Trophoblast cell (in vitro differentiated cells and primary cell): ENCODE measurements around the gene POLR3B.

ENCODE experiments used
- DNase-seq, 2 donors: peaks; one replicate each; pipeline ENCODE4 v3.0.0-alpha.2; 2016
- H2AFZ ChIP-seq: 2 replicates; pipeline ENCODE4 v1.6.1; 2013; ENCODE audit warnings: low read length, moderate library complexity, mild to moderate bottlenecking; ENCODE audit not compliant: insufficient read depth, poor library complexity
- H2AK5ac ChIP-seq: 2 replicates; pipeline ENCODE4 v1.6.1; 2013; ENCODE audit warnings: mild to moderate bottlenecking, low read length
- H2BK120ac ChIP-seq: 2 replicates; pipeline ENCODE4 v1.6.1; 2013; ENCODE audit warnings: low read length, mild to moderate bottlenecking, moderate library complexity; ENCODE audit not compliant: insufficient read depth, poor library complexity
- H2BK12ac ChIP-seq: 2 replicates; pipeline ENCODE4 v1.6.1; 2013; ENCODE audit warnings: mild to moderate bottlenecking, low read length, moderate library complexity
- H2BK5ac ChIP-seq: 2 replicates; pipeline ENCODE4 v1.6.1; 2013; ENCODE audit warnings: low read length, low read depth, moderate library complexity, mild to moderate bottlenecking; ENCODE audit not compliant: poor library complexity
- H3K14ac ChIP-seq: 2 replicates; pipeline ENCODE4 v1.6.1; 2013; ENCODE audit warnings: mild to moderate bottlenecking, low read length
- H3K18ac ChIP-seq: 2 replicates; pipeline ENCODE4 v1.6.1; 2013; ENCODE audit warnings: mild to moderate bottlenecking, low read length
- H3K23ac ChIP-seq: 2 replicates; pipeline ENCODE4 v1.6.1; 2013; ENCODE audit warnings: low read length
- H3K27ac ChIP-seq: 2 replicates; pipeline ENCODE4 v1.5.1; 2013; ENCODE audit warnings: low read depth, mild to moderate bottlenecking, inconsistent platforms, low read length, moderate library complexity
- H3K27me3 ChIP-seq: 2 replicates; pipeline ENCODE4 v1.6.1; 2013; ENCODE audit warnings: inconsistent platforms, mild to moderate bottlenecking, low read length, moderate library complexity; ENCODE audit not compliant: insufficient read depth
- H3K36me3 ChIP-seq, 2 experiments: 1 replicate in 1 of 2; 2 replicates in 1 of 2; pipeline ENCODE4 v1.6.1; 2013; ENCODE audit warnings: low read length in 2 of 2, mild to moderate bottlenecking in 2 of 2, moderate library complexity in 1 of 2; ENCODE audit not compliant: insufficient read depth in 2 of 2, control insufficient read depth in 1 of 2
- H3K4ac ChIP-seq: 2 replicates; pipeline ENCODE4 v1.6.1; 2013; ENCODE audit warnings: low read depth, mild to moderate bottlenecking, low read length, moderate library complexity
- H3K4me1 ChIP-seq, 2 experiments: 1 replicate in 1 of 2; 2 replicates in 1 of 2; pipeline ENCODE4 v1.6.1; 2013; ENCODE audit warnings: low read length in 2 of 2, mild to moderate bottlenecking in 2 of 2, moderate library complexity in 1 of 2; ENCODE audit not compliant: insufficient read depth in 2 of 2, control insufficient read depth in 1 of 2
- H3K4me2 ChIP-seq: 2 replicates; pipeline ENCODE4 v1.6.1; 2013; ENCODE audit warnings: inconsistent platforms, mild to moderate bottlenecking, low read length, moderate library complexity
- H3K4me3 ChIP-seq: 2 replicates; pipeline ENCODE4 v1.5.1; 2013; ENCODE audit warnings: mild to moderate bottlenecking, low read depth, low read length, inconsistent platforms
- H3K79me1 ChIP-seq: one replicate; pipeline ENCODE4 v1.6.1; 2013; ENCODE audit warnings: low read length
- H3K79me2 ChIP-seq: 2 replicates; pipeline ENCODE4 v1.6.1; 2013; ENCODE audit warnings: low read length, mild to moderate bottlenecking; ENCODE audit not compliant: control insufficient read depth, insufficient read depth, poor library complexity
- H3K9ac ChIP-seq: 2 replicates; pipeline ENCODE4 v1.6.1; 2013; ENCODE audit warnings: mild to moderate bottlenecking, low read length
- H3K9me3 ChIP-seq: 2 replicates; pipeline ENCODE4 v1.6.1; 2013; ENCODE audit warnings: low read depth, mild to moderate bottlenecking, control low read depth, inconsistent platforms, low read length; ENCODE audit not compliant: insufficient read depth
- H4K12ac ChIP-seq: 2 replicates; pipeline ENCODE4 v1.6.1; 2013; ENCODE audit warnings: low read depth, mild to moderate bottlenecking, low read length, moderate library complexity
- H4K8ac ChIP-seq: 2 replicates; pipeline ENCODE4 v1.6.1; 2013; ENCODE audit warnings: low read depth, mild to moderate bottlenecking, low read length, moderate library complexity
- H4K91ac ChIP-seq: one replicate; pipeline ENCODE4 v1.6.1; 2013; ENCODE audit warnings: low read depth, mild to moderate bottlenecking, low read length, moderate library complexity
- WGBS: extraction: QIAGEN DNeasy Blood & Tissue Kit; methylation state at CpG from one replicate; pipeline ENCODE4 v1.1.7; 2013; ENCODE audit warnings: missing lambda C conversion rate; ENCODE audit not compliant: insufficient read length, insufficient coverage; ENCODE audit errors: extremely low coverage; 5-methylcytosine and 5-hydroxymethylcytosine counted together

Gene POLR3B

GRCh38 chr12:106333010-106333409, 24.5 kb upstream of the POLR3B start:
- no peaks in the 10 kb centered on the region for H3K79me1 ChIP-seq
- H4K91ac ChIP-seq = no peak overlapping the region
- H2AK5ac ChIP-seq = no peak overlapping the region
- H3K23ac ChIP-seq = no peak overlapping the region
- H3K79me2 ChIP-seq = peaks cover 1% of the 10 kb centered on the region
- no peaks in the 10 kb centered on the region for H3K27me3 ChIP-seq
- no peak overlapping the region for H3K27ac ChIP-seq
- WGBS = 100% methylated on average over 1 of the region's 2 CpGs
- H2BK5ac ChIP-seq = no peak overlapping the region
- no peak overlapping the region for H2BK120ac ChIP-seq
- DNase-seq = no peak
- H3K4me3 ChIP-seq = no peak overlapping the region
- H4K8ac ChIP-seq = no peak overlapping the region
- no peak overlapping the region for H3K4me2 ChIP-seq
- no peak overlapping the region for H3K14ac ChIP-seq
- no peaks in the 10 kb centered on the region for H3K36me3 ChIP-seq
- no peak overlapping the region for H2BK12ac ChIP-seq
- H3K4ac ChIP-seq = no peak overlapping the region
- H3K18ac ChIP-seq = no peak overlapping the region
- H4K12ac ChIP-seq = no peak overlapping the region
- no peak overlapping the region for H3K9ac ChIP-seq
- H3K4me1 ChIP-seq = no peaks in the 10 kb centered on the region
- peaks cover 1% of the 10 kb centered on the region for H3K9me3 ChIP-seq
- H2AFZ ChIP-seq = no peak overlapping the region

- no peak for DNase-seq
- no peak overlapping the region for H4K91ac ChIP-seq
- H3K27ac ChIP-seq = no peak overlapping the region
- no peaks in the 10 kb centered on the region for H3K4me1 ChIP-seq
- no peaks in the 10 kb centered on the region for H3K27me3 ChIP-seq
- no peak overlapping the region for H2AK5ac ChIP-seq
- H3K4me3 ChIP-seq = no peak overlapping the region
- peaks cover 1% of the 10 kb centered on the region for H3K9me3 ChIP-seq
- H3K23ac ChIP-seq = no peak overlapping the region
- no peaks in the 10 kb centered on the region for H3K79me1 ChIP-seq
- no peaks in the 10 kb centered on the region for H3K36me3 ChIP-seq
- H2BK120ac ChIP-seq = no peak overlapping the region
- no peak overlapping the region for H2AFZ ChIP-seq
- no peak overlapping the region for H3K18ac ChIP-seq
- H3K4ac ChIP-seq = no peak overlapping the region
- H4K12ac ChIP-seq = no peak overlapping the region
- H3K79me2 ChIP-seq = peaks cover 1% of the 10 kb centered on the region
- no peak overlapping the region for H3K9ac ChIP-seq
- H2BK5ac ChIP-seq = no peak overlapping the region
- no peak overlapping the region for H3K14ac ChIP-seq
- H3K4me2 ChIP-seq = no peak overlapping the region
- no peak overlapping the region for H2BK12ac ChIP-seq
- no peak overlapping the region for H4K8ac ChIP-seq
- no CpG with 5 or more reads among the region's 2 CpGs for WGBS
Measured at GRCh38 chr12:106333756-106334155, 23.8 kb upstream of the POLR3B start.

- Histone ChIP-seq H3K79me1 (no peaks in the 10 kb centered on the region), H3K27me3 (no peaks in the 10 kb centered on the region), H3K79me2 (no peaks in the 10 kb centered on the region), H4K8ac (no peak overlapping the region), H3K4ac (no peak overlapping the region), H4K12ac (no peak overlapping the region), H3K4me3 (no peak overlapping the region), H3K27ac (no peak overlapping the region), H3K14ac (no peak overlapping the region), H3K4me2 (no peak overlapping the region), H2BK5ac (no peak overlapping the region), H4K91ac (no peak overlapping the region), H3K9me3 (no peaks in the 10 kb centered on the region), H2BK120ac (no peak overlapping the region), H3K9ac (no peak overlapping the region), H3K4me1 (no peaks in the 10 kb centered on the region), H3K36me3 (no peaks in the 10 kb centered on the region), H2AK5ac (no peak overlapping the region), H3K23ac (no peak overlapping the region), H3K18ac (no peak overlapping the region), H2AFZ (no peak overlapping the region), H2BK12ac (no peak overlapping the region)
- no peak for DNase-seq
- WGBS = no CpG with 5 or more reads among the region's 2 CpGs
Measured at GRCh38 chr12:106341086-106341877, 16.3 kb upstream of the POLR3B start.

- H3K4me1 ChIP-seq = no peaks in the 10 kb centered on the region
- peak; percentile 4 to 48 for DNase-seq
- no peak overlapping the region for H3K14ac ChIP-seq
- no peak overlapping the region for H2AK5ac ChIP-seq
- H4K8ac ChIP-seq = no peak overlapping the region
- WGBS = no CpG with 5 or more reads among the region's 9 CpGs
- no peak overlapping the region for H3K18ac ChIP-seq
- H3K27ac ChIP-seq = no peak overlapping the region
- H3K4me2 ChIP-seq = no peak overlapping the region
- H3K36me3 ChIP-seq = no peaks in the 10 kb centered on the region
- peak overlapping the region; percentile 25 for H3K4me3 ChIP-seq
- no peak overlapping the region for H4K12ac ChIP-seq
- no peak overlapping the region for H3K9ac ChIP-seq
- no peaks in the 10 kb centered on the region for H3K27me3 ChIP-seq
- no peak overlapping the region for H2BK120ac ChIP-seq
- no peak overlapping the region for H2AFZ ChIP-seq
- H3K79me2 ChIP-seq = no peaks in the 10 kb centered on the region
- no peak overlapping the region for H3K23ac ChIP-seq
- no peak overlapping the region for H3K4ac ChIP-seq
- H3K9me3 ChIP-seq = no peaks in the 10 kb centered on the region
- H3K79me1 ChIP-seq = no peaks in the 10 kb centered on the region
- H4K91ac ChIP-seq = no peak overlapping the region
- no peak overlapping the region for H2BK5ac ChIP-seq
- H2BK12ac ChIP-seq = no peak overlapping the region
Measured at GRCh38 chr12:106342397-106343213, 14.9 kb upstream of the POLR3B start.
